ENCODE results near the gene ITGA3. TPM values are rescaled to one million over a fixed set of nuclear protein-coding genes. Genes with fewer than 3 reads are reported as not detected.

Gene ITGA3
- total RNA-seq, 1 experiment from 2014 or later: 392 TPM

GRCh38 chr17:50080827-50081226 is 24.9 kb downstream of the ITGA3 start:
- TF ChIP-seq MAX (IDR thresholded peaks at IDR 0.05) (no peak), ATF3 (IDR thresholded peaks at IDR 0.05) (no peak), SRF (IDR thresholded peaks at IDR 0.05; ENCODE audit: low read depth) (no peak), SIN3A (IDR thresholded peaks at IDR 0.05; ENCODE audit: low read depth) (no peak), POLR2A (IDR thresholded peaks at IDR 0.05; ENCODE audit: borderline replicate concordance, extremely low read depth, insufficient read depth, insufficient read length) (no peak), ZNF274 (IDR thresholded peaks at IDR 0.05; ENCODE audit: low read depth, low read length) (no peak), REST (IDR thresholded peaks at IDR 0.05; ENCODE audit: low read depth) (no peak), ZFX (IDR thresholded peaks at IDR 0.05) (no peak), EGR1 (IDR thresholded peaks at IDR 0.05; ENCODE audit: low read depth) (no peak), TCF7L2 (IDR thresholded peaks at IDR 0.05; ENCODE audit: borderline replicate concordance, extremely low read depth, insufficient read depth, insufficient read length) (no peak), FOSL1 (IDR thresholded peaks at IDR 0.05; ENCODE audit: low read depth) (no peak), ZBTB33 (IDR thresholded peaks at IDR 0.05; ENCODE audit: extremely low read depth, insufficient replicate concordance, low read length) (no peak), EZH2phosphoT487 (IDR thresholded peaks at IDR 0.05; ENCODE audit: borderline replicate concordance) (no peak), YY1 (IDR thresholded peaks at IDR 0.05; ENCODE audit: extremely low read depth, insufficient replicate concordance, low read depth, low read length) (no peak), POLR2AphosphoS5 (IDR thresholded peaks at IDR 0.05; ENCODE audit: low read depth, low read length) (no peak)
- peaks cover 27% of the 10 kb centered on the region; the same call in 1 of the 2 replicates for H3K79me2 ChIP-seq (ENCODE audit: insufficient read depth, low read length)
- no peak overlapping the region for H3K4me2 ChIP-seq (ENCODE audit: low read length)
- H3K9me2 ChIP-seq (ENCODE audit: insufficient read depth): no peaks in the 10 kb centered on the region
- no peak overlapping the region for H3K4me3 ChIP-seq (replicated peaks in 1 of 2; ENCODE audit: low read depth in 1 of 2, low read length in 2 of 2)
- DNase-seq (ENCODE audit: low read depth, low spot score): no peak
- peaks cover 5% of the 10 kb centered on the region; the same call in 1 of the 2 replicates for H4K20me1 ChIP-seq (ENCODE audit: insufficient read depth)
- BruUV-seq (replicated peaks): no TSS peak
- H3K27ac ChIP-seq (ENCODE audit: low read depth, low read length): no peak overlapping the region
- intact Hi-C loops (cut with micrococcal nuclease): no loop called here
- no peak overlapping the region for H2AFZ ChIP-seq (ENCODE audit: low read depth, low read length, poor library complexity, severe bottlenecking)
- RAD21 ChIA-PET (ENCODE audit: low non-redundant PET in 1 of 2, low total read pairs in 2 of 2, uncharacterized antibody in 2 of 2, unreplicated experiment in 2 of 2): no interaction called here
- no peak overlapping the region for H3K9ac ChIP-seq (ENCODE audit: low read length)
- POLR2A ChIA-PET: interaction anchor here (0.8 kb wide), 1 partner anchor 19 kb away, joined by 3 read pairs; no protein-coding TSS in a partner anchor
- H3K27me3 ChIP-seq (ENCODE audit: insufficient read depth, low read length): no peaks in the 10 kb centered on the region
- H3K36me3 ChIP-seq (ENCODE audit: control insufficient read depth in 1 of 2, insufficient read depth in 2 of 2, low read length in 2 of 2): peaks cover 78% of the 10 kb centered on the region in 2 experiments
- no peaks in the 10 kb centered on the region for H3K9me3 ChIP-seq (ENCODE audit: control insufficient read depth in 1 of 2, insufficient read depth in 1 of 2, low read depth in 1 of 2, low read length in 2 of 2)
- CTCF ChIA-PET: no interaction called here
- peaks cover 6 to 16% of the 10 kb centered on the region in 2 experiments; a peak in 2 of 4 replicates for H3K4me1 ChIP-seq (ENCODE audit: control insufficient read depth in 1 of 2, insufficient read depth in 2 of 2, low read length in 2 of 2)
- no peak for ATAC-seq
